ENCODE measurements around the gene LZIC. TPM values are rescaled to one million over a fixed set of nuclear protein-coding genes. Genes with fewer than 3 reads are reported as not detected.

The LZIC gene
- total RNA-seq, 1 donor from 2014 or later: 31.2 TPM

- TF ChIP-seq CTCF (IDR thresholded peaks at IDR 0.05; ENCODE audit: unreplicated experiment): no peak
- no peaks in the 10 kb centered on the region for H3K9me3 Mint-ChIP-seq (ENCODE audit: unreplicated experiment)
- H3K27me3 Mint-ChIP-seq (ENCODE audit: unreplicated experiment): peaks cover 17% of the 10 kb centered on the region
- DNase-seq (ENCODE audit: low spot score): no peak
- peaks cover 35% of the 10 kb centered on the region for H3K36me3 Mint-ChIP-seq (ENCODE audit: low read depth, unreplicated experiment)
- no peak overlapping the region for H3K27ac Mint-ChIP-seq (ENCODE audit: unreplicated experiment)
- no peak overlapping the region for H3K4me3 Mint-ChIP-seq (ENCODE audit: unreplicated experiment)
- H3K4me1 Mint-ChIP-seq (ENCODE audit: unreplicated experiment): peaks cover 53% of the 10 kb centered on the region
These were observed 57.0 kb downstream of the LZIC start for GRCh38 chr1:9886092-9886742.

GRCh38 chr1:9884805-9885204 is 58.4 kb downstream of the LZIC start:
- Mint-ChIP-seq H3K9me3 (ENCODE audit: unreplicated experiment) (no peaks in the 10 kb centered on the region), H3K4me3 (ENCODE audit: unreplicated experiment) (peak overlapping the region; percentile 27), H3K36me3 (ENCODE audit: low read depth, unreplicated experiment) (peaks cover 35% of the 10 kb centered on the region), H3K4me1 (ENCODE audit: unreplicated experiment) (peaks cover 39% of the 10 kb centered on the region), H3K27ac (ENCODE audit: unreplicated experiment) (peak overlapping the region; percentile 13), H3K27me3 (ENCODE audit: unreplicated experiment) (peaks cover 16% of the 10 kb centered on the region)
- TF ChIP-seq CTCF (IDR thresholded peaks at IDR 0.05; ENCODE audit: unreplicated experiment): no peak
- DNase-seq (ENCODE audit: low spot score): no peak

- peaks cover 30% of the 10 kb centered on the region for H3K36me3 Mint-ChIP-seq (ENCODE audit: low read depth, unreplicated experiment)
- peaks cover 18% of the 10 kb centered on the region for H3K27me3 Mint-ChIP-seq (ENCODE audit: unreplicated experiment)
- H3K27ac Mint-ChIP-seq (ENCODE audit: unreplicated experiment): no peak overlapping the region
- TF ChIP-seq CTCF (IDR thresholded peaks at IDR 0.05; ENCODE audit: unreplicated experiment): no peak
- no peak for DNase-seq (ENCODE audit: low spot score)
- no peaks in the 10 kb centered on the region for H3K9me3 Mint-ChIP-seq (ENCODE audit: unreplicated experiment)
- peaks cover 29% of the 10 kb centered on the region for H3K4me1 Mint-ChIP-seq (ENCODE audit: unreplicated experiment)
- peak overlapping the region; percentile 27 for H3K4me3 Mint-ChIP-seq (ENCODE audit: unreplicated experiment)
These were observed 59.4 kb downstream of the LZIC start for GRCh38 chr1:9883585-9884449.

GRCh38 chr1:9882945-9883303 is 60.3 kb downstream of the LZIC start:
- no peak overlapping the region for H3K27ac Mint-ChIP-seq (ENCODE audit: unreplicated experiment)
- peaks cover 26% of the 10 kb centered on the region for H3K4me1 Mint-ChIP-seq (ENCODE audit: unreplicated experiment)
- peaks cover 18% of the 10 kb centered on the region for H3K27me3 Mint-ChIP-seq (ENCODE audit: unreplicated experiment)
- H3K36me3 Mint-ChIP-seq (ENCODE audit: low read depth, unreplicated experiment): peaks cover 30% of the 10 kb centered on the region
- no peak for TF ChIP-seq CTCF (IDR thresholded peaks at IDR 0.05; ENCODE audit: unreplicated experiment)
- DNase-seq (ENCODE audit: low spot score): no peak
- H3K9me3 Mint-ChIP-seq (ENCODE audit: unreplicated experiment): no peaks in the 10 kb centered on the region
- no peak overlapping the region for H3K4me3 Mint-ChIP-seq (ENCODE audit: unreplicated experiment)
